Left ventricle myocardium inferior (tissue), 1 donor: Measurements from ENCODE around the gene ACACB. TPM values are rescaled to one million over a fixed set of nuclear protein-coding genes. Genes with fewer than 3 reads are reported as not detected.

Experiments
- DNase-seq: peaks from one replicate; pipeline ENCODE4 v3.0.0-alpha.2; 2020
- H3K27ac ChIP-seq: fragments of 200-600 bp; replicated peaks from 2 replicates; pipeline ENCODE4 v1.8.0; 2021
- H3K27me3 ChIP-seq: fragments of 200-600 bp; 2 replicates; pipeline ENCODE4 v1.8.0; 2021; ENCODE audit warnings: low read depth
- H3K36me3 ChIP-seq: fragments of 200-600 bp; 2 replicates; pipeline ENCODE4 v1.8.0; 2021
- H3K4me1 ChIP-seq: fragments of 200-600 bp; 2 replicates; pipeline ENCODE4 v1.8.0; 2021
- H3K4me3 ChIP-seq: fragments of 200-600 bp; 2 replicates; pipeline ENCODE4 v1.8.0; 2021; ENCODE audit warnings: mild to moderate bottlenecking, moderate library complexity
- H3K9me3 ChIP-seq: fragments of 200-600 bp; replicated peaks from 2 replicates; pipeline ENCODE4 v1.8.0; 2021
- CTCF ChIP-seq: fragments of 200-600 bp; IDR thresholded peaks from 2 replicates; pipeline ENCODE4 v1.8.0; 2021; ENCODE audit warnings: antibody characterized with exemption, mild to moderate bottlenecking, borderline replicate concordance
- intact Hi-C: fragments of 100-400 bp; cut with micrococcal nuclease; formaldehyde crosslinking; loops from one replicate; pipeline ENCODE4 v1.11.0; 2022
- total RNA-seq: library from RNA; stranded (reverse); fragmentation: NEBNext Ultra II Directional; extraction: Animal tissue kit (Norgen Biotek cat#: 25700); gene quantifications from one replicate; pipeline ENCODE4 v1.2.1, GENCODE V29; 2021
- donor health status: DM: no; HTN: yes; CAD: no; lungs with severe emphysema.

ACACB gene
- total RNA-seq, 1 donor from 2014 or later, result 123 TPM

DNA sequence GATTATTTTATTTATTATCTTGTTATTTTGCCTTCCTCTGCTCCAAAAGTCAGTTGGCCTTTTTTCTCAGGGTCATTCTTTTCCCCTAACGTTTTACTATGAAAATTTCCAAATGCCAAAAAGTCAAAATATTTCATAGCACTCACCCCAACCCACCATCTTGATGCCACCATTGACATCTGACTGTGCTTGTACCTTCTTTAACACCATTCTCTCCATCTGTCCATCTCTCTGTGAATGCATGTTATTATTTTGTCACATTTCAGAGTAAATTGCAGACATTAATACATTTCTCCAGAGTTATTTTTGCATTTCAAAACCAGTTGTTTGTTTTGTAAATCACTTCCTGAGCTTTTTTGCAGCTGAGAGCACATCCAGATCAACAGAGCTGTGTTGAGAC, 154.1 kb downstream of the ACACB start:
- peaks cover 6% of the 10 kb centered on the region for H3K9me3 ChIP-seq
- intact Hi-C loops, result no loop called here
- no peak for DNase-seq
- no peak for TF ChIP-seq CTCF
- H3K4me1 ChIP-seq, result no peaks in the 10 kb centered on the region
- no peaks in the 10 kb centered on the region for H3K27me3 ChIP-seq
- peaks cover 41% of the 10 kb centered on the region for H3K36me3 ChIP-seq
- H3K4me3 ChIP-seq, result no peak overlapping the region
- no peak overlapping the region for H3K27ac ChIP-seq

DNA sequence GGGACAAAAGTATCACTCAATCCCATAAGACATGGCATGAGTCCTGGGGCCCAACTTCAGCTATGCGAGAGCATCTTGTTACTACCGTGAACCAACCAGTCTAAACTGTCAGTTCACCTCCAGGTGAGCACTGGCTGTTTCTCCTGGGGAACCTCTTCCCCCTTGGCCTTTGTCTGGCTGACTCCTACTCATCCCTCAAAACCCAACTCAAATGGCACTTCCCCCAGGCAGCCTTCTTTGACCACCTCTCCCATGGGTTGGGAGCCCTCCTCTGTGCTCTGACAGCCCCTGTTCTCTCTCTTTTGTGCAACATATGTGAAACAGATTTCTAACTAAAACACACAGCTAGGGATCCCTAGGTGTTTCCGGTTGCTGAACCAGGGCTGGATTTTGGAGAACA, 155.0 kb downstream of the ACACB start:
- Histone ChIP-seq H3K4me3 (no peak overlapping the region), H3K27me3 (no peaks in the 10 kb centered on the region), H3K4me1 (no peaks in the 10 kb centered on the region), H3K9me3 (peaks cover 6% of the 10 kb centered on the region), H3K27ac (no peak overlapping the region), H3K36me3 (peaks cover 32% of the 10 kb centered on the region)
- intact Hi-C loops, result no loop called here
- DNase-seq, result no peak
- no peak for TF ChIP-seq CTCF

DNA sequence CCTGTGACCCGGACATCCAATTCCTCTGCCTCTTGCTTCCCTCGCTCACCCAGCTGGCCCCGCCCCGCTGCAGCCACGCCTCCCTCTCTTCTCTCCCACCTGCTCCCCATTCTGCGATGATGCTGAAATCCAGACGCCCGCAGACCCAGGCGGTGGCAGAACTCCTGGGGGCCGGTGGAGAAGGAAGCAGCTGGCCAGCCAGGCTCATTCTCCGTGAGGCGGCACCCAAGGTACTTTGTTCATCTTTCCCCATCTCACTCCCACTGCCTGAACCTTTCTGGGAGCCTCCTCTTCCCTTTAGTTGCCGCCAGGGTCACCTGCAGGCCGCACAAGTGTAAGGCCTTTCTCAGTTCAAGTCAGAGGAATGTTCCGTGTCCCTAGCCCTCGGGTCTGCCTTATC, 157.0 kb downstream of the ACACB start:
- Histone ChIP-seq H3K4me1 (peaks cover 7% of the 10 kb centered on the region), H3K27me3 (no peaks in the 10 kb centered on the region), H3K4me3 (no peak overlapping the region), H3K9me3 (peaks cover 6% of the 10 kb centered on the region), H3K36me3 (peaks cover 13% of the 10 kb centered on the region), H3K27ac (no peak overlapping the region)
- TF ChIP-seq CTCF, result no peak
- intact Hi-C loops, result no loop called here
- DNase-seq, result no peak

- intact Hi-C loops, result no loop called here
- no peak for DNase-seq
- no peak for TF ChIP-seq CTCF
Measured at GRCh38 chr12:109274381-109274780, 158.0 kb downstream of the ACACB start.

GRCh38 chr12:109275173-109275572, 158.8 kb downstream of the ACACB start:
- H3K4me3 ChIP-seq, result no peak overlapping the region
- intact Hi-C loops, result no loop called here
- peaks cover 6% of the 10 kb centered on the region for H3K9me3 ChIP-seq
- peaks cover 11% of the 10 kb centered on the region for H3K4me1 ChIP-seq
- no peaks in the 10 kb centered on the region for H3K27me3 ChIP-seq
- TF ChIP-seq CTCF, result no peak
- H3K36me3 ChIP-seq, result peaks cover 8% of the 10 kb centered on the region
- no peak for DNase-seq
- H3K27ac ChIP-seq, result no peak overlapping the region

More at GRCh38 chr12:109274381-109274780, 158.0 kb downstream of the ACACB start:
- Histone ChIP-seq H3K36me3 (peaks cover 8% of the 10 kb centered on the region), H3K27ac (no peak overlapping the region), H3K4me1 (peaks cover 11% of the 10 kb centered on the region), H3K27me3 (no peaks in the 10 kb centered on the region), H3K4me3 (no peak overlapping the region), H3K9me3 (peaks cover 6% of the 10 kb centered on the region)

DNA sequence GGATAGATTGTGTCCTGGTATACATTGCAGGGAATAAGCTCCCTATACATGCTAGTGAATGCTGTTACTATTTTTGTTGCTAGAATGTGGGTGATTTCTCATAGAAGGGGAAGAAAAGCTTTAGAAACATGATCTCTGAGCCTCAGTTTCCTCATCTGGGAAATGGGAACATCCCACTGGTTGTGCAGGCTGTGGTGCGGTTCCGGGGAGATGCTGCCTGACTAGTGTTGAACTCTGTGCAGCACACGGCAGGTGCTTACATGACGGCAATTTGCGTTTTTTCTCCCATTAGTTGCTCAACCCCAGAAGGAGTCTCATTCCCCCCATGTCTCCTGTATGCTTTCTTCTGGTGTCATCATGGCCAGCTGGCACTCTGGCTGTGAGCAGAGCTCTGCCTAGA, 159.8 kb downstream of the ACACB start:
- no peak for DNase-seq
- TF ChIP-seq CTCF, result no peak
- Histone ChIP-seq H3K4me3 (no peak overlapping the region), H3K9me3 (no peaks in the 10 kb centered on the region), H3K4me1 (peaks cover 11% of the 10 kb centered on the region), H3K27me3 (no peaks in the 10 kb centered on the region), H3K36me3 (peaks cover 3% of the 10 kb centered on the region), H3K27ac (no peak overlapping the region)
- intact Hi-C loops, result no loop called here
